PFSK-1 (cell line): ENCODE measurements around the gene COL19A1.

Experiments
- FOXP2 ChIP-seq: optimal IDR thresholded peaks from 2 replicates; pipeline ENCODE3; 2011; ENCODE audit warnings: borderline replicate concordance, control low read depth, inconsistent platforms; ENCODE audit not compliant: insufficient read depth; ENCODE audit errors: extremely low read length, extremely low read depth
- POLR2AphosphoS5 ChIP-seq: IDR thresholded peaks from 2 replicates; pipeline ENCODE4 v1.6.1; 2012; ENCODE audit warnings: low read depth, mild to moderate bottlenecking, control low read depth, low read length, moderate library complexity
- REST ChIP-seq, 2 experiments: IDR thresholded peaks; 2 replicates each; pipeline versions ENCODE4 v1.6.1 to v1.8.0; 2011 to 2012; ENCODE audit warnings: low read depth in 2 of 2, low read length in 2 of 2, control low read depth in 1 of 2, inconsistent platforms in 1 of 2, mild to moderate bottlenecking in 1 of 2, moderate library complexity in 1 of 2; ENCODE audit not compliant: insufficient read depth in 1 of 2
- SIN3A ChIP-seq: IDR thresholded peaks from 2 replicates; pipeline ENCODE4 v1.6.1; 2012; ENCODE audit warnings: mild to moderate bottlenecking, low read length, moderate library complexity, borderline replicate concordance; ENCODE audit not compliant: insufficient read depth
- TAF1 ChIP-seq: IDR thresholded peaks from 2 replicates; pipeline ENCODE4 v1.6.1; 2012; ENCODE audit warnings: low read length, control low read depth, borderline replicate concordance; ENCODE audit not compliant: insufficient read depth

COL19A1 gene

GRCh38 chr6:70103798-70104197 lies 237.4 kb downstream of the COL19A1 start:
- no peak for TF ChIP-seq TAF1
- TF ChIP-seq FOXP2, result no peak
- no peak for TF ChIP-seq POLR2AphosphoS5
- TF ChIP-seq SIN3A, result no peak
- no peak for TF ChIP-seq REST (IDR thresholded peaks at IDR 0.05; ENCODE audit: insufficient read depth in 1 of 2, low read depth in 2 of 2, low read length in 2 of 2)

GRCh38 chr6:70107852-70108629 lies 241.7 kb downstream of the COL19A1 start:
- TF ChIP-seq SIN3A, result no peak
- TF ChIP-seq REST (IDR thresholded peaks at IDR 0.05; ENCODE audit: insufficient read depth in 1 of 2, low read depth in 2 of 2, low read length in 2 of 2), result no peak
- TF ChIP-seq POLR2AphosphoS5, result no peak
- no peak for TF ChIP-seq FOXP2
- no peak for TF ChIP-seq TAF1

GRCh38 chr6:70110126-70111022 lies 244.0 kb downstream of the COL19A1 start:
- TF ChIP-seq FOXP2 (no peak), SIN3A (no peak), POLR2AphosphoS5 (no peak), REST (IDR thresholded peaks at IDR 0.05; ENCODE audit: insufficient read depth in 1 of 2, low read depth in 2 of 2, low read length in 2 of 2) (no peak), TAF1 (no peak)

GRCh38 chr6:70111737-70112136 lies 245.4 kb downstream of the COL19A1 start:
- TF ChIP-seq FOXP2 (no peak), TAF1 (no peak), POLR2AphosphoS5 (no peak), REST (IDR thresholded peaks at IDR 0.05; ENCODE audit: insufficient read depth in 1 of 2, low read depth in 2 of 2, low read length in 2 of 2) (no peak), SIN3A (no peak)
